Measurements from ENCODE around the gene SIM1. TPM values are rescaled to one million over a fixed set of nuclear protein-coding genes. Genes with fewer than 3 reads are reported as not detected.

The SIM1 gene
- total RNA-seq = under 1 TPM; 0.08 to 0.30 TPM

DNA sequence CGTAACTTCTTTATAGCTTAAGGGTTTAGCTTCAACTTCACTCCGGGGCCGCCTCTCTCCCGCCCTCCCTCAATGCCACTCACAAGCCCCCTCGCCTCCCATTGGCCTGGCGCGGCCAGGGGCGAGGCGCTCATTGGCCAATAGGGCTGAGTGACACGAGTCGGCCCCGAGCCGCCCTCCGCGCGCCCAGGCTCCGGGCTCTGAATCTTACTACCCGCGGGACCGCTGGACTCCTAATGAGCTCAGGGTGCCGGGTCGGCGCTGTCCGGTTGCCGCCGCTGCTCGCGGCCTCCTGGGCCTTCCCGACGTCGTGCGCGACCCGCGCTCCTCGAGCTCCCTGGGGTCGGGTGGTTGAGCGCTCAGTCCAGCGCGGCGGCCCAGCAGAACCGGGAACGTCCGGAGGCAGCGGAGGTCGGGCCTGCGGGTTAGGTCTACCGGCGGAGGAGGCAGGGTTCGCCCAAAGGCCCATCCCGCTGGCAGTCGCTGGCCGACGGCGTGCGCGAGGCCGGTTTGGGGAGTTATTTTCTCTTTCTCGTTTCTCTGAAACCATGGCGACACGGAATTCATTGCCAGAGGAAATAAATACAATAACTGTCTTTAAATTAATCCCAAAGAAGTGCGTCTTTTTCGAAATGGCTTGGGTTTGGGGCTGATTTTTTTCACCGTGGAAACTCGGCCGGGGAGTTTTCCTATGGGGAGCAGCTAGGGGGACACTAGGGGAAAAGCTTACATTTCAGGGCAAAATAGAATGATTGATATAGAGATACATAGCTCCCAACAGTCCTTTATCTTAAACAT lies at the start of gene SIM1:
Gene SIM1 (minus strand): TSS at position 19 of the 798 bp plus-strand sequence. CDS start 1,453 bp downstream, outside the sequence.
- ChIA-PET CTCF (no interaction called here), POLR2A (interaction anchor here (1.0 kb wide), 1 partner anchor 9 kb away, joined by 5 read pairs; no protein-coding TSS in a partner anchor)
- peaks cover 37% of the 10 kb centered on the region for H3K4me1 Mint-ChIP-seq
- H3K9me3 Mint-ChIP-seq = peaks cover 8% of the 10 kb centered on the region
- H3K36me3 Mint-ChIP-seq (ENCODE audit: low read depth) = peaks cover 38% of the 10 kb centered on the region
- peaks cover 87% of the 10 kb centered on the region for H3K27me3 Mint-ChIP-seq
- DNase-seq = no peak
- H3K27ac Mint-ChIP-seq = peak within 1 kb of the TSS; percentile 47
- peak within 1 kb of the TSS; percentile 10 for H3K4me3 Mint-ChIP-seq

DNA sequence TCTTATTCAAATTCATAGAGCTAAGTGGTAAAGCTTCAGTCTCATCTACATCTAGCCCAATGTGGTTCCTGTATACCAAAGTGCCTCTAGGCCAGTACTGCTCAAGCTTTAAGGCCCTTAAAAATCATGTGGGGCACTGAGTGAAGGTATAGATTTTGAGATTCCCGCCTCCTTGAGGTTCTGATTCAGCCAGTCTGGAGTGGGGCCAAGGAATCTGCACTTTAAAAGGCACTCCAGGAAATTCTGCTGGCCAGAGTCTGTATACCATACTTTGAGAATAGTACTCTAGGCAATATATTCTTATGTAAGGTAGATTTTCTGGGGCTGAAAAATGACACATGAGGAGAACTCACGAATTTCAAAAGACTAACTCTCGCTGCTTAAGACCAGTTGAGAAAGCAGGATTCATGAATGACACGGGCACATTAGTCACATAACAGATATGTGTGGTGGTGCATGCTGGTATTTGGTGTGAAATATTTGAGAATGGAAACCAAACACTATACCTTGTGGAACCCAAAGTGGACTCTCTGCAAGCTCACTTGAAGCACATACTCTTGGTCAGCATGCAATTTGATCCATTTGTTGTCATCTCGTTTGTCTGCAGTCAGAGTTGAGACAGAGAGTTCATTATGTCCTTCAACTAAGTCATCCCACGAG lies 47.6 kb upstream of the SIM1 start:
- H3K4me1 Mint-ChIP-seq = no peaks in the 10 kb centered on the region
- H3K27me3 Mint-ChIP-seq = no peaks in the 10 kb centered on the region
- DNase-seq = no peak
- H3K36me3 Mint-ChIP-seq (ENCODE audit: low read depth) = peaks cover 44% of the 10 kb centered on the region
- no peaks in the 10 kb centered on the region for H3K9me3 Mint-ChIP-seq
- ChIA-PET POLR2A (no interaction called here), CTCF (no interaction called here)
- no peak overlapping the region for H3K4me3 Mint-ChIP-seq
- no peak overlapping the region for H3K27ac Mint-ChIP-seq

GRCh38 chr6:100509101-100509500 lies 44.4 kb upstream of the SIM1 start:
- H3K27ac Mint-ChIP-seq = no peak overlapping the region
- no peak for DNase-seq
- peaks cover 37% of the 10 kb centered on the region for H3K36me3 Mint-ChIP-seq (ENCODE audit: low read depth)
- ChIA-PET CTCF (no interaction called here), POLR2A (no interaction called here)
- H3K9me3 Mint-ChIP-seq = no peaks in the 10 kb centered on the region
- no peak overlapping the region for H3K4me3 Mint-ChIP-seq
- no peaks in the 10 kb centered on the region for H3K27me3 Mint-ChIP-seq
- no peaks in the 10 kb centered on the region for H3K4me1 Mint-ChIP-seq

DNA sequence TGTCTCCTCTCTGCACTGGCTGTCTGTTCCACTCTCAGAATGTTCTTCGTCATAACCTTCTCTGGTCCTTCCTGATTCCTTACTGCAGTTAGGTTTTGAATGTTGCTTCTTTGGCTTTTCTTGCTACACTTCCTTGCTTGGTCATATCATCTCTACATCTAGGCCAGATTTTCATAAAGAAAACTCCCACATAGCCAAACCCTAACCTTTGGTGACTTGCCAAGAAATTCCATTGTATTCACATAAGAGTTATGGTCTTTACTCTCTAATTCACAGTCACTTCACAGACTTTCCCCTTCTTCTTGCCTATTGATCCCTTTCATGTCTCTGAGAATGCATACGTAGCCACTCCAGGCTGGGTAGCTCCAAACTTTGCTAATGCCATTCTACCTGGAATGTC lies 41.9 kb upstream of the SIM1 start:
- CTCF ChIA-PET = no interaction called here
- Mint-ChIP-seq H3K27me3 (peaks cover 2% of the 10 kb centered on the region), H3K4me1 (no peaks in the 10 kb centered on the region), H3K9me3 (no peaks in the 10 kb centered on the region), H3K27ac (no peak overlapping the region), H3K36me3 (ENCODE audit: low read depth) (peaks cover 25% of the 10 kb centered on the region), H3K4me3 (no peak overlapping the region)
- POLR2A ChIA-PET = no interaction called here
- no peak for DNase-seq

- no peak overlapping the region for H3K27ac Mint-ChIP-seq
- H3K27me3 Mint-ChIP-seq = peaks cover 6% of the 10 kb centered on the region
- ChIA-PET CTCF (no interaction called here), POLR2A (no interaction called here)
- peaks cover 15% of the 10 kb centered on the region for H3K36me3 Mint-ChIP-seq (ENCODE audit: low read depth)
- H3K4me1 Mint-ChIP-seq = no peaks in the 10 kb centered on the region
- no peak overlapping the region for H3K4me3 Mint-ChIP-seq
- H3K9me3 Mint-ChIP-seq = no peaks in the 10 kb centered on the region
- no peak for DNase-seq
Observed at GRCh38 chr6:100504786-100505737, 40.3 kb upstream of the SIM1 start.

GRCh38 chr6:100503043-100503705 lies 38.5 kb upstream of the SIM1 start:
- Mint-ChIP-seq H3K4me3 (no peak overlapping the region), H3K27ac (no peak overlapping the region), H3K9me3 (no peaks in the 10 kb centered on the region), H3K36me3 (ENCODE audit: low read depth) (no peaks in the 10 kb centered on the region), H3K4me1 (no peaks in the 10 kb centered on the region), H3K27me3 (peaks cover 16% of the 10 kb centered on the region)
- DNase-seq = no peak
- ChIA-PET POLR2A (no interaction called here), CTCF (no interaction called here)

DNA sequence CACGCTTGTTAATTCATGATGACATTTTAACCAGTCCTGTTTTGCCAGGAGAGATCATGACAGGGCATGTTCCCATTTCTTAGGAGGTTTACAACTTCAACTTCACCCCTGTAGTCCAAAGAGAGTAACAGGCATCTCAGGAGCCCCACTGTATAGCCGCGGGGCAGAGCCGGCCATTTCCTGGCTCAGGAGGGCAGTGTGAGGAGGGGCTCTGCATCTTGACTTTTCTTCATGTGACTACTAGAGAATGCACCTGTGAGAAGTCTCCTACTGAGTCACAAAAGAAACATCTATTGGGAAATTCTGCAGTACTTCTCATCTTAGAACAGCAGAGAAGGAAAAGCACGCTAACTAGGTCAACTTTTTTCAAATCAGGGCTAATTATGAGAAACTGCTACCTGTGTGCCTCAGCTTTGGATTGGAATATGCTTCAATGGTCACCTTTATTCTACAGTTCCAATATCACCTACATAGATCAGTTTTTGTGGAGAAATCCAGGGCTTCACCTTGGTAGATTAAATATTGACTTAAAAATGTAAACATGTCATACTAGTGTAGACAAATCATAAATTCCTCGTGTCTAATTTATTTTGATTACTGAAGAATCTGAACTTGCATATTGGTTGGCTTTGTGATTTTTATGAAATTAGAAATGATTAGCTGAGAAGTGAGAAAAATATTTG lies 28.6 kb upstream of the SIM1 start:
- no peaks in the 10 kb centered on the region for H3K36me3 Mint-ChIP-seq (ENCODE audit: low read depth)
- H3K4me3 Mint-ChIP-seq = no peak overlapping the region
- peaks cover 2% of the 10 kb centered on the region for H3K9me3 Mint-ChIP-seq
- no peak overlapping the region for H3K27ac Mint-ChIP-seq
- no peaks in the 10 kb centered on the region for H3K4me1 Mint-ChIP-seq
- ChIA-PET CTCF (no interaction called here), POLR2A (no interaction called here)
- peaks cover 45% of the 10 kb centered on the region for H3K27me3 Mint-ChIP-seq
- no peak for DNase-seq

- H3K27me3 Mint-ChIP-seq = peaks cover 44% of the 10 kb centered on the region
- CTCF ChIA-PET = no interaction called here
- POLR2A ChIA-PET = no interaction called here
- DNase-seq = no peak
- H3K27ac Mint-ChIP-seq = no peak overlapping the region
- no peaks in the 10 kb centered on the region for H3K4me1 Mint-ChIP-seq
- no peak overlapping the region for H3K4me3 Mint-ChIP-seq
- H3K36me3 Mint-ChIP-seq (ENCODE audit: low read depth) = no peaks in the 10 kb centered on the region
- no peaks in the 10 kb centered on the region for H3K9me3 Mint-ChIP-seq
Observed at GRCh38 chr6:100491952-100492670, 27.4 kb upstream of the SIM1 start.

DNA sequence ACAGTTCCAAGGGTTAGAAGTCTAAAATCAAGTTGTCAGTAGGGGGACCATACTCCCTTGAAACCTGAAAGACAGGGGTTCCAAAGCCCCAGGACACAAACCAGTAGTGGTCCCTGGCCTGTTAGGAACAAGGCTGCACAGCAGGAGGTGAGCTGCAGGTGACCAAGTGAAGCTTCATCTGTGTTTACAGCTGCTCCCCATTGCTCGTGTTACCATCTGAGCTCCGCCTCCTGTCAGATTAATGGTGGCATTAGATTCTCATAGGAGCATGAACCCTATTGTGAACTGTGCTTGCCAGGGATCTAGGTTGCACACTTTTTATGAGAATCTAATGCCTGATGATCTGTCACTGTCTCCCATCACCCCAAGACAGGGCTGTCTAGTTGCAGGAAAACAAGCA lies 25.3 kb upstream of the SIM1 start:
- CTCF ChIA-PET = no interaction called here
- Mint-ChIP-seq H3K36me3 (ENCODE audit: low read depth) (no peaks in the 10 kb centered on the region), H3K4me1 (no peaks in the 10 kb centered on the region), H3K9me3 (no peaks in the 10 kb centered on the region), H3K27ac (no peak overlapping the region), H3K4me3 (no peak overlapping the region), H3K27me3 (peaks cover 45% of the 10 kb centered on the region)
- no peak for DNase-seq
- POLR2A ChIA-PET = no interaction called here

- Mint-ChIP-seq H3K4me3 (no peak overlapping the region), H3K27ac (no peak overlapping the region), H3K9me3 (no peaks in the 10 kb centered on the region), H3K27me3 (peaks cover 37% of the 10 kb centered on the region), H3K36me3 (ENCODE audit: low read depth) (no peaks in the 10 kb centered on the region), H3K4me1 (no peaks in the 10 kb centered on the region)
- ChIA-PET POLR2A (no interaction called here), CTCF (no interaction called here)
- no peak for DNase-seq
Observed at GRCh38 chr6:100488244-100488643, 23.5 kb upstream of the SIM1 start.

- ChIA-PET POLR2A (no interaction called here), CTCF (no interaction called here)
- Mint-ChIP-seq H3K4me1 (no peaks in the 10 kb centered on the region), H3K4me3 (no peak overlapping the region), H3K9me3 (no peaks in the 10 kb centered on the region), H3K27me3 (peaks cover 32% of the 10 kb centered on the region), H3K27ac (no peak overlapping the region), H3K36me3 (ENCODE audit: low read depth) (no peaks in the 10 kb centered on the region)
- DNase-seq = no peak
Observed at GRCh38 chr6:100487638-100488037, 22.9 kb upstream of the SIM1 start.

- Mint-ChIP-seq H3K27me3 (peaks cover 21% of the 10 kb centered on the region), H3K4me1 (no peaks in the 10 kb centered on the region), H3K4me3 (no peak overlapping the region), H3K36me3 (ENCODE audit: low read depth) (no peaks in the 10 kb centered on the region), H3K27ac (no peak overlapping the region), H3K9me3 (no peaks in the 10 kb centered on the region)
- DNase-seq = no peak
- POLR2A ChIA-PET = no interaction called here
- CTCF ChIA-PET = no interaction called here
Observed at GRCh38 chr6:100485268-100485667, 20.5 kb upstream of the SIM1 start.
